IMR-90 (cell line): ENCODE measurements around the gene C1QC. TPM values are rescaled to one million over a fixed set of nuclear protein-coding genes. Genes with fewer than 3 reads are reported as not detected.

ENCODE experiments used
- ATAC-seq: fragments of 200-7000 bp; cut with Tn5 transposase; 2 replicates; pipeline ENCODE4 v1.9.1; 2020; ENCODE audit warnings: low read depth, mild to moderate bottlenecking, moderate library complexity
- BruUV-seq: library from RNA; stranded (reverse); fragments of 400-500 nt; replicated peaks from 2 replicates; lab custom pipeline; 2021; lab: Mats Ljungman, UMichigan
- CTCF ChIA-PET: fragments of 300-600 bp; formaldehyde crosslinking; extraction: SDS; loops from one replicate; lab custom pipeline; 2021; ENCODE audit warnings: antibody characterized with exemption; lab: Yijun Ruan, JAX
- POLR2A ChIA-PET: fragments of 300-600 bp; sonication (Branson Sonifier 250); formaldehyde crosslinking; loops from one replicate; lab custom pipeline; 2022; ENCODE audit warnings: antibody characterized with exemption; ENCODE audit not compliant: unreplicated experiment; lab: Charles Lee
- DNase-seq: peaks from one replicate; pipeline ENCODE4 v3.0.0; 2013
- H2AFZ ChIP-seq: replicated peaks from 2 replicates; pipeline ENCODE3; 2013; ENCODE audit warnings: low read length, mild to moderate bottlenecking; ENCODE audit not compliant: poor library complexity
- H2AK5ac ChIP-seq: 2 replicates; pipeline ENCODE4 v1.6.1; 2013; ENCODE audit warnings: low read depth, low read length, inconsistent platforms
- H2AK9ac ChIP-seq: replicated peaks from 2 replicates; pipeline ENCODE3; 2013; ENCODE audit warnings: mild to moderate bottlenecking, low read depth, low read length, moderate library complexity; ENCODE audit not compliant: poor library complexity
- H2BK120ac ChIP-seq: 2 replicates; pipeline ENCODE4 v1.6.1; 2013; ENCODE audit warnings: low read depth, low read length, inconsistent platforms
- H2BK15ac ChIP-seq: 3 replicates; pipeline ENCODE4 v1.6.1; 2013; ENCODE audit warnings: low read depth, low read length, inconsistent platforms
- H2BK20ac ChIP-seq: 2 replicates; pipeline ENCODE4 v1.6.1; 2013; ENCODE audit warnings: low read depth, mild to moderate bottlenecking, inconsistent platforms, low read length, moderate library complexity
- H2BK5ac ChIP-seq: 2 replicates; pipeline ENCODE4 v1.6.1; 2013; ENCODE audit warnings: mild to moderate bottlenecking, low read depth, low read length, inconsistent platforms; ENCODE audit not compliant: poor library complexity, severe bottlenecking
- H3K14ac ChIP-seq: replicated peaks from 2 replicates; pipeline ENCODE4 v1.6.1; 2013; ENCODE audit warnings: low read depth, low read length, inconsistent platforms
- H3K18ac ChIP-seq: 2 replicates; pipeline ENCODE4 v1.6.1; 2013; ENCODE audit warnings: low read depth, low read length, control low read depth
- H3K23ac ChIP-seq: 2 replicates; pipeline ENCODE4 v1.6.1; 2013; ENCODE audit warnings: low read depth, low read length, inconsistent platforms
- H3K27ac ChIP-seq: 2 replicates; pipeline ENCODE4 v1.5.1; 2013; ENCODE audit warnings: mild to moderate bottlenecking, control low read depth, low read length; ENCODE audit not compliant: insufficient read depth
- H3K27me3 ChIP-seq: 2 replicates; pipeline ENCODE4 v1.6.1; 2013; ENCODE audit warnings: low read length; ENCODE audit not compliant: control insufficient read depth, insufficient read depth
- H3K36me3 ChIP-seq: 2 replicates; pipeline ENCODE4 v1.6.1; 2013; ENCODE audit warnings: low read length, mixed read lengths; ENCODE audit not compliant: control insufficient read depth, insufficient read depth
- H3K4ac ChIP-seq: 2 replicates; pipeline ENCODE4 v1.6.1; 2013; ENCODE audit warnings: low read depth, low read length, inconsistent platforms
- H3K4me1 ChIP-seq: 2 replicates; pipeline ENCODE4 v1.6.1; 2013; ENCODE audit warnings: low read length, mixed read lengths; ENCODE audit not compliant: control insufficient read depth, insufficient read depth
- H3K4me2 ChIP-seq: 2 replicates; pipeline ENCODE4 v1.6.1; 2013; ENCODE audit warnings: low read depth, mild to moderate bottlenecking, control low read depth, low read length, moderate library complexity
- H3K4me3 ChIP-seq: 2 replicates; pipeline ENCODE4 v1.5.1; 2013; ENCODE audit warnings: low read depth, mild to moderate bottlenecking, control low read depth, low read length, moderate library complexity; ENCODE audit not compliant: insufficient read depth
- H3K56ac ChIP-seq: 2 replicates; pipeline ENCODE4 v1.6.1; 2013; ENCODE audit warnings: low read length, inconsistent platforms; ENCODE audit not compliant: insufficient read depth; ENCODE audit errors: extremely low read depth
- H3K79me1 ChIP-seq, 2 experiments: 2 replicates each; pipeline ENCODE4 v1.6.1; 2013; ENCODE audit warnings: low read length in 2 of 2, inconsistent platforms in 1 of 2, low read depth in 1 of 2
- H3K9ac ChIP-seq: 2 replicates; pipeline ENCODE4 v1.6.1; 2013; ENCODE audit warnings: low read depth, low read length, control low read depth
- H3K9me1 ChIP-seq: 2 replicates; pipeline ENCODE4 v1.6.1; 2013; ENCODE audit warnings: low read length, inconsistent platforms; ENCODE audit not compliant: insufficient read depth
- H3K9me3 ChIP-seq: 2 replicates; pipeline ENCODE4 v1.6.1; 2013; ENCODE audit warnings: low read length; ENCODE audit not compliant: control insufficient read depth, insufficient read depth
- H4K20me1 ChIP-seq: 2 replicates; pipeline ENCODE4 v1.6.1; 2013; ENCODE audit warnings: low read length, inconsistent platforms; ENCODE audit not compliant: insufficient read depth
- H4K5ac ChIP-seq: 2 replicates; pipeline ENCODE4 v1.6.1; 2013; ENCODE audit warnings: mild to moderate bottlenecking, low read depth, low read length, control low read depth
- H4K8ac ChIP-seq, 2 experiments: 2 replicates each; pipeline ENCODE4 v1.6.1; 2013; ENCODE audit warnings: low read depth in 2 of 2, low read length in 2 of 2, control low read depth in 1 of 2, inconsistent platforms in 1 of 2
- H4K91ac ChIP-seq: 2 replicates; pipeline ENCODE4 v1.6.1; 2013; ENCODE audit warnings: low read depth, low read length, inconsistent platforms; ENCODE audit not compliant: insufficient read depth
- CEBPB ChIP-seq: IDR thresholded peaks from 2 replicates; pipeline ENCODE4 v1.6.1; 2012; ENCODE audit warnings: low read depth, low read length, improper control_type of control experiment
- CHD1 ChIP-seq: IDR thresholded peaks from 2 replicates; pipeline ENCODE4 v1.6.1; 2012; ENCODE audit warnings: low read depth, low read length, improper control_type of control experiment
- FOS ChIP-seq: fragments of 150-350 bp; IDR thresholded peaks from 2 replicates; pipeline ENCODE4 v1.6.1; 2016; ENCODE audit warnings: low read depth, low read length
- MAFK ChIP-seq: IDR thresholded peaks from 2 replicates; pipeline ENCODE4 v1.6.1; 2012; ENCODE audit warnings: low read depth, low read length, improper control_type of control experiment
- MAZ ChIP-seq: IDR thresholded peaks from 2 replicates; pipeline ENCODE4 v1.6.1; 2012; ENCODE audit warnings: low read depth, mild to moderate bottlenecking, low read length, improper control_type of control experiment, moderate library complexity, borderline replicate concordance
- MXI1 ChIP-seq: IDR thresholded peaks from 2 replicates; pipeline ENCODE4 v1.6.1; 2012; ENCODE audit warnings: low read depth, mild to moderate bottlenecking, low read length, moderate library complexity, borderline replicate concordance
- NFE2L2 ChIP-seq: fragments of 150-350 bp; IDR thresholded peaks from 2 replicates; pipeline ENCODE4 v1.6.1; 2016; ENCODE audit warnings: low read depth, mild to moderate bottlenecking, low read length
- POLR2A ChIP-seq: IDR thresholded peaks from 2 replicates; pipeline ENCODE4 v1.6.1; 2012; ENCODE audit warnings: mild to moderate bottlenecking, low read depth, low read length
- RAD21 ChIP-seq: IDR thresholded peaks from 2 replicates; pipeline ENCODE4 v1.6.1; 2012; ENCODE audit warnings: low read length, improper control_type of control experiment
- RCOR1 ChIP-seq: IDR thresholded peaks from 2 replicates; pipeline ENCODE4 v1.6.1; 2012; ENCODE audit warnings: mild to moderate bottlenecking, low read length, improper control_type of control experiment; ENCODE audit not compliant: insufficient replicate concordance
- RFX5 ChIP-seq: IDR thresholded peaks from 2 replicates; pipeline ENCODE4 v1.8.0; 2012; ENCODE audit warnings: low read depth, mild to moderate bottlenecking, low read length, moderate library complexity
- SMC3 ChIP-seq: fragments of 150-350 bp; IDR thresholded peaks from 2 replicates; pipeline ENCODE4 v1.6.1; 2016; ENCODE audit warnings: low read depth, mild to moderate bottlenecking, antibody characterized with exemption, low read length, moderate library complexity
- WGBS, 2 experiments: methylation state at CpG; one replicate each; pipeline versions ENCODE4 v1.1.5 to v1.1.7; 2013; ENCODE audit warnings: missing lambda C conversion rate in 2 of 2; ENCODE audit not compliant: insufficient read length in 1 of 2; ENCODE audit errors: extremely low coverage in 2 of 2; 5-methylcytosine and 5-hydroxymethylcytosine counted together
- dilution Hi-C: fragments of 300-500 bp; cut with HindIII; formaldehyde crosslinking; loops from one replicate; pipeline ENCODE4 v1.14.3; 2018; ENCODE audit warnings: low sequenced_read_pairs; ENCODE audit not compliant: unreplicated experiment
- in situ Hi-C: fragments of 300-500 bp; cut with MboI; formaldehyde crosslinking; loops from 3 replicates; pipeline ENCODE4 v1.14.3; 2019; ENCODE audit warnings: low sequenced_read_pairs, inconsistent platforms, mixed read lengths
- intact Hi-C: fragments of 100-400 bp; cut with micrococcal nuclease; formaldehyde crosslinking; loops from 2 replicates; pipeline ENCODE4 v1.10.0; 2022
- polyA plus RNA-seq, 3 experiments: library from polyadenylated mRNA; depleted of rRNA; stranded (reverse); fragments of >200 nt; gene quantifications; 2 replicates each; pipeline ENCODE4 v1.2.3, GENCODE V29; 2012; ENCODE audit warnings: low replicate concordance in 1 of 3
- total RNA-seq: library from RNA; depleted of rRNA; stranded (reverse); fragments of >200 nt; gene quantifications from 2 replicates; pipeline ENCODE4 v1.2.3, GENCODE V29; 2012

Gene C1QC
- total and polyA plus RNA-seq, 2 of the 4 experiments (the other 2 are of a cell fraction) = not detected

- peak; percentile 57 for ATAC-seq
- H2BK5ac ChIP-seq = no peak overlapping the region
These were observed 3.0 kb downstream of the C1QC start for GRCh38 chr1:22646384-22646783.

More at GRCh38 chr1:22646384-22646783, 3.0 kb downstream of the C1QC start:
- peaks cover 2% of the 10 kb centered on the region; the same call in 1 of the 2 replicates for H3K4me1 ChIP-seq
- no peak overlapping the region for H2BK20ac ChIP-seq
- no peaks in the 10 kb centered on the region for H3K9me3 ChIP-seq
- no peak overlapping the region for H3K4ac ChIP-seq
- CTCF ChIA-PET = interaction anchor here (0.6 kb wide), 1 partner anchor 9 kb away, joined by 4 read pairs; no protein-coding TSS in a partner anchor
- WGBS, 2 experiments = no CpG with 5 or more reads among the region's 1 CpG
- no peak overlapping the region for H3K4me2 ChIP-seq
- no peaks in the 10 kb centered on the region for H3K36me3 ChIP-seq
- H2BK15ac ChIP-seq = no peak overlapping the region
- H4K5ac ChIP-seq = no peak overlapping the region
- in situ Hi-C loops = loop anchor here (5.0 kb wide), 1 partner anchor 229 kb away; no protein-coding TSS in a partner anchor
- no peak overlapping the region for H2AK9ac ChIP-seq
- no peak overlapping the region for H2AFZ ChIP-seq
- no peak overlapping the region for H3K14ac ChIP-seq
- no peak overlapping the region for H3K56ac ChIP-seq
- H4K20me1 ChIP-seq = peaks cover 5% of the 10 kb centered on the region
- H3K23ac ChIP-seq = no peak overlapping the region
- peaks cover 47% of the 10 kb centered on the region for H3K27me3 ChIP-seq
- H3K18ac ChIP-seq = no peak overlapping the region
- no peak overlapping the region for H2AK5ac ChIP-seq
- no peak overlapping the region for H3K27ac ChIP-seq
- H3K9me1 ChIP-seq = no peaks in the 10 kb centered on the region
- H4K8ac ChIP-seq = no peak overlapping the region
- H4K91ac ChIP-seq = no peak overlapping the region
- H2BK120ac ChIP-seq = no peak overlapping the region
- dilution Hi-C loops = no loop called here
- TF ChIP-seq NFE2L2 (no peak), MAFK (no peak), CEBPB (no peak), RAD21 (no peak), RFX5 (no peak), MXI1 (no peak), POLR2A (no peak), MAZ (no peak), FOS (no peak), CHD1 (no peak), SMC3 (no peak), RCOR1 (no peak)
- intact Hi-C loops = loop anchor here (10.0 kb wide), 1 partner anchor 542 kb away; no protein-coding TSS in a partner anchor
- no TSS peak for BruUV-seq
- no peaks in the 10 kb centered on the region for H3K79me1 ChIP-seq
- no peak overlapping the region for H3K4me3 ChIP-seq
- DNase-seq = peak; percentile 18
- POLR2A ChIA-PET = no interaction called here
- no peak overlapping the region for H3K9ac ChIP-seq
